ENCODE data around the gene MARCOL.

The MARCOL gene

GRCh38 chr5:148238418-148238794 lies at the start of gene MARCOL:
TSS of gene MARCOL (plus strand) at chr5:148238525. CDS start at chr5:148238598, 73 bp downstream.
- no peak for DNase-seq (ENCODE audit: low read depth in 1 of 2, low spot score in 1 of 2)

- no peak for DNase-seq (ENCODE audit: low read depth in 1 of 2, low spot score in 1 of 2)
Observed at GRCh38 chr5:148191010-148191409, 47.3 kb upstream of the MARCOL start.

GRCh38 chr5:148193202-148193601 lies 45.1 kb upstream of the MARCOL start:
- no peak for DNase-seq (ENCODE audit: low read depth in 1 of 2, low spot score in 1 of 2)

- DNase-seq (ENCODE audit: low read depth in 1 of 2, low spot score in 1 of 2): no peak
Observed at GRCh38 chr5:148201151-148201550, 37.2 kb upstream of the MARCOL start.

- no peak for DNase-seq (ENCODE audit: low read depth in 1 of 2, low spot score in 1 of 2)
Observed at GRCh38 chr5:148202531-148203203, 35.7 kb upstream of the MARCOL start, which contains the start of gene SPINK6. TSS of gene SPINK6 (plus strand) at chr5:148203042. CDS start at chr5:148203097, 55 bp downstream.

- no peak for DNase-seq (ENCODE audit: low read depth in 1 of 2, low spot score in 1 of 2)
Observed at GRCh38 chr5:148205044-148205806, 33.1 kb upstream of the MARCOL start.

- no peak for DNase-seq (ENCODE audit: low read depth in 1 of 2, low spot score in 1 of 2)
Observed at GRCh38 chr5:148205865-148206264, 32.5 kb upstream of the MARCOL start.

GRCh38 chr5:148206620-148207019 lies 31.7 kb upstream of the MARCOL start:
- no peak for DNase-seq (ENCODE audit: low read depth in 1 of 2, low spot score in 1 of 2)

GRCh38 chr5:148208226-148208625 lies 30.1 kb upstream of the MARCOL start:
- DNase-seq (ENCODE audit: low read depth in 1 of 2, low spot score in 1 of 2): no peak

GRCh38 chr5:148209151-148209770 lies 29.1 kb upstream of the MARCOL start:
- DNase-seq (ENCODE audit: low read depth in 1 of 2, low spot score in 1 of 2): no peak

- DNase-seq (ENCODE audit: low read depth in 1 of 2, low spot score in 1 of 2): no peak
Observed at GRCh38 chr5:148214665-148215185, 23.6 kb upstream of the MARCOL start.

- no peak for DNase-seq (ENCODE audit: low read depth in 1 of 2, low spot score in 1 of 2)
Observed at GRCh38 chr5:148221508-148221907, 16.8 kb upstream of the MARCOL start.

- DNase-seq (ENCODE audit: low read depth in 1 of 2, low spot score in 1 of 2): no peak
Observed at GRCh38 chr5:148224117-148224742, 14.1 kb upstream of the MARCOL start.

- no peak for DNase-seq (ENCODE audit: low read depth in 1 of 2, low spot score in 1 of 2)
Observed at GRCh38 chr5:148228392-148228984, 9.8 kb upstream of the MARCOL start.

GRCh38 chr5:148229840-148230239 lies 8.5 kb upstream of the MARCOL start:
- no peak for DNase-seq (ENCODE audit: low read depth in 1 of 2, low spot score in 1 of 2)

GRCh38 chr5:148230240-148230639 lies 8.1 kb upstream of the MARCOL start:
- DNase-seq (ENCODE audit: low read depth in 1 of 2, low spot score in 1 of 2): no peak

- DNase-seq (ENCODE audit: low read depth in 1 of 2, low spot score in 1 of 2): no peak
Observed at GRCh38 chr5:148237785-148238417, 424 bp upstream of the MARCOL start.

GRCh38 chr5:148248894-148249293 lies 10.6 kb downstream of the MARCOL start:
- no peak for DNase-seq (ENCODE audit: low read depth in 1 of 2, low spot score in 1 of 2)

GRCh38 chr5:148255456-148255855 lies 17.1 kb downstream of the MARCOL start:
- DNase-seq (ENCODE audit: low read depth in 1 of 2, low spot score in 1 of 2): no peak

GRCh38 chr5:148259288-148259687 lies 21.0 kb downstream of the MARCOL start:
- no peak for DNase-seq (ENCODE audit: low read depth in 1 of 2, low spot score in 1 of 2)

GRCh38 chr5:148261221-148261620 lies 22.9 kb downstream of the MARCOL start:
- no peak for DNase-seq (ENCODE audit: low read depth in 1 of 2, low spot score in 1 of 2)
